ENCODE results near the gene MITF. TPM values are rescaled to one million over a fixed set of nuclear protein-coding genes. Genes with fewer than 3 reads are reported as not detected.

Gene MITF
- total RNA-seq, 4 donors from 2014 or later = 12.2 to 20.9 (median 17.1) TPM

DNA sequence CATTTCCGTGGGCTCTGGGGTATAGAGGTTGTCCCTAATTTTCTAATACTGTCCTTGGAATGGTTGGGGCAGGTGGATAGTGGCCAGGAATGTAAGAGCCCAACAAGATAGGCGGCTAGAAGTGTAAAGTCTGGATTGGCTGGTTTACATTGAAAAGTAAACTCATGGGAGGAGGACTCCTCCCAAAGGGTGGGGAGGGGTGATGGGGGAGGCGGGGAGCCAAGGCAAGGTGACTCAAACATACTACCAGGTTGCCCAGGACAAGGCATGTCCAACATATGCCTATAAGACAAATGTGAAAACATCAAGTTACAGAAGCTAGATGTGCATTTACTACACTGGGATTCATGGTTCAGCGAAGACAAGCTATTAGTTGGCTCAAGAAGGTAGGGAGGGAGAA is 246.0 kb downstream of the MITF start:
- in situ Hi-C loops (cut with MboI; ENCODE audit: low pct_ligation_motif_present in 1 of 4, low pct_unique_long_range_greater_than_20kb in 1 of 4, low sequenced_read_pairs in 3 of 4) (no loop called here), intact Hi-C loops (cut with DNase I; ENCODE audit: low total_unique reads) (no loop called here)
- Histone ChIP-seq H3K36me3 (no peaks in the 10 kb centered on the region), H3K27me3 (no peaks in the 10 kb centered on the region), H3K9me3 (no peaks in the 10 kb centered on the region), H3K4me1 (no peaks in the 10 kb centered on the region), H3K27ac (no peak overlapping the region), H3K4me3 (no peak overlapping the region)
- TF ChIP-seq, protein P1, sequence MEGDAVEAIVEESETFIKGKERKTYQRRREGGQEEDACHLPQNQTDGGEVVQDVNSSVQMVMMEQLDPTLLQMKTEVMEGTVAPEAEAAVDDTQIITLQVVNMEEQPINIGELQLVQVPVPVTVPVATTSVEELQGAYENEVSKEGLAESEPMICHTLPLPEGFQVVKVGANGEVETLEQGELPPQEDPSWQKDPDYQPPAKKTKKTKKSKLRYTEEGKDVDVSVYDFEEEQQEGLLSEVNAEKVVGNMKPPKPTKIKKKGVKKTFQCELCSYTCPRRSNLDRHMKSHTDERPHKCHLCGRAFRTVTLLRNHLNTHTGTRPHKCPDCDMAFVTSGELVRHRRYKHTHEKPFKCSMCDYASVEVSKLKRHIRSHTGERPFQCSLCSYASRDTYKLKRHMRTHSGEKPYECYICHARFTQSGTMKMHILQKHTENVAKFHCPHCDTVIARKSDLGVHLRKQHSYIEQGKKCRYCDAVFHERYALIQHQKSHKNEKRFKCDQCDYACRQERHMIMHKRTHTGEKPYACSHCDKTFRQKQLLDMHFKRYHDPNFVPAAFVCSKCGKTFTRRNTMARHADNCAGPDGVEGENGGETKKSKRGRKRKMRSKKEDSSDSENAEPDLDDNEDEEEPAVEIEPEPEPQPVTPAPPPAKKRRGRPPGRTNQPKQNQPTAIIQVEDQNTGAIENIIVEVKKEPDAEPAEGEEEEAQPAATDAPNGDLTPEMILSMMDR (IDR thresholded peaks at IDR 0.05) = no peak
- TF ChIP-seq EP300 (IDR thresholded peaks at IDR 0.05; ENCODE audit: low read depth) (no peak), POLR2AphosphoS5 (IDR thresholded peaks at IDR 0.05) (no peak), POLR2A (IDR thresholded peaks at IDR 0.05) (no peak)
- DNase-seq = no peak
- 72% methylated on average over 4 of the region's 4 CpGs for whole genome bisulfite sequencing, 2 donors (ENCODE audit: low coverage in 1 of 2)

DNA sequence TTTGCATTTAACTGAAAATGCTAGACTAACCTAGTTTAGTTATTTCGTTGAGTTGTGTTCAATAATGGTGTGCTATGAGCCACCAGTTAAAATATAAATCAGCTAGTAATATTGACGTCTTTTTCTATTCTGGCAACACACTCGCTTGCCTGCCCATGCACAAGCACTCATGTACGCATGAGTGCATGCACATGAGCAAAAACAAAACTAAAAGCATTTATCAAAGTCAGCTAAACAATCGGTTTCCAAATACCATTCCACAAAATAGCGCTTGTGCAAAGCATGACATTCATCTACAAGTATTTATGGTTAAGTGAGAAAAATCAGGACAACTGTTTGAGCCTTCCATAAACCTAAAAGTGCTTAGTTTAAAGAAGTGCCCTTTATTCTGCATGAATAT is 247.2 kb downstream of the MITF start:
- TF ChIP-seq, protein P1 (IDR thresholded peaks at IDR 0.05) = no peak
- TF ChIP-seq POLR2A (IDR thresholded peaks at IDR 0.05) (no peak), EP300 (IDR thresholded peaks at IDR 0.05; ENCODE audit: low read depth) (no peak), POLR2AphosphoS5 (IDR thresholded peaks at IDR 0.05) (no peak)
- Histone ChIP-seq H3K27me3 (no peaks in the 10 kb centered on the region), H3K36me3 (no peaks in the 10 kb centered on the region), H3K4me1 (no peaks in the 10 kb centered on the region), H3K27ac (no peak overlapping the region), H3K4me3 (no peak overlapping the region), H3K9me3 (no peaks in the 10 kb centered on the region)
- intact Hi-C loops (cut with DNase I; ENCODE audit: low total_unique reads) = no loop called here
- in situ Hi-C loops (cut with MboI; ENCODE audit: low pct_ligation_motif_present in 1 of 4, low pct_unique_long_range_greater_than_20kb in 1 of 4, low sequenced_read_pairs in 3 of 4) = no loop called here
- 56 to 81% methylated on average over 6 of the region's 6 CpGs for WGBS, 2 donors (ENCODE audit: low coverage in 1 of 2)
- DNase-seq = no peak

DNA sequence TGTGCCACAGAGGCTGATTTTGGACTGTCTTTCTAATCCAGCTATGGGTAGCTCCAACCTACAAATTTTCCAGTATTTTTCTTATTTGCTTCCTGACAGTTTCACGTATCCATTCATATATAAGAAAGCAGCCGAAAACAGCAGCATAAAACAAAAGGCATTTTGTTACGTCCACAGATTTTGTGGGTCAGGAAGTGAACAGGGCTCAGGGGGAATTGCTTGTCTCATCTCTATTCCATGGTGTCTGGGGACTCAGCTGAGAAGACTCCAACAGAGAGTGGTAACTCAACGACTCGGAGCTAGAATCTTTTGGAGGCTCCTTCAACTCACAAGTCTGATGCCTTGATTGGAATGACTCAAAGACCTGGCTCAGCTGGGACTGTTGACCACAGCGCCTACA is 248.6 kb downstream of the MITF start:
- WGBS, 2 donors (ENCODE audit: low coverage in 1 of 2) = 73 to 100% methylated on average over 1 to 6 of the region's 6 CpGs
- in situ Hi-C loops (cut with MboI; ENCODE audit: low pct_ligation_motif_present in 1 of 4, low pct_unique_long_range_greater_than_20kb in 1 of 4, low sequenced_read_pairs in 3 of 4) = no loop called here
- no peaks in the 10 kb centered on the region for H3K36me3 ChIP-seq
- no peak for DNase-seq
- no peak overlapping the region for H3K4me3 ChIP-seq
- H3K27me3 ChIP-seq = no peaks in the 10 kb centered on the region
- no peak for TF ChIP-seq EP300 (IDR thresholded peaks at IDR 0.05; ENCODE audit: low read depth)
- TF ChIP-seq POLR2A (IDR thresholded peaks at IDR 0.05) = no peak
- TF ChIP-seq, protein P1 (IDR thresholded peaks at IDR 0.05) = no peak
- TF ChIP-seq POLR2AphosphoS5 (IDR thresholded peaks at IDR 0.05) = no peak
- no peaks in the 10 kb centered on the region for H3K9me3 ChIP-seq
- H3K27ac ChIP-seq = no peak overlapping the region
- H3K4me1 ChIP-seq = no peaks in the 10 kb centered on the region
- intact Hi-C loops (cut with DNase I; ENCODE audit: low total_unique reads) = no loop called here

DNA sequence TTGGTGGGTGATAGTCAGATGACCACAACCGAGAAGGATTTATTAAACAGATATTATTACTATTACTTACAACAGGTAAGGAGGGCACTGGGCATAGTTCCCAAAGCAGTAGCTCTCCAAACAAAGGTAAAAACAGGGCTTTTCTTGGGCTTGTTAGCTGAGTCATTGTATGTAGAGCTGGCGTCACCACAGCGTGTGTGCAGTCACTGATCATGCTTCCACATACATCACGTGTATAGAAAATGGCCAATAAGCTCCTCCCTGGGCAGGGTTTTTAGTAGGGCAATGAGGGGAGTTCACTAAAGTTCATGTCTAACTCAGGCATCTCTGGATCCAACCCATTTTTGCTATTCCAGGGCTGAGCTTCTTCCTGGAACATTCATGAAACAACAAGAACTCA is 254.5 kb downstream of the MITF start:
- whole genome bisulfite sequencing, 2 donors (ENCODE audit: low coverage in 1 of 2) = 83 to 85% methylated on average over 1 to 4 of the region's 4 CpGs
- Histone ChIP-seq H3K27me3 (no peaks in the 10 kb centered on the region), H3K9me3 (no peaks in the 10 kb centered on the region), H3K4me3 (no peak overlapping the region), H3K36me3 (no peaks in the 10 kb centered on the region), H3K4me1 (peaks cover 0 to 10% (median 3%) of the 10 kb centered on the region in 4 donors), H3K27ac (no peak overlapping the region)
- TF ChIP-seq POLR2AphosphoS5 (IDR thresholded peaks at IDR 0.05) (no peak), EP300 (IDR thresholded peaks at IDR 0.05; ENCODE audit: low read depth) (no peak)
- TF ChIP-seq, protein P1 (IDR thresholded peaks at IDR 0.05) = no peak
- intact Hi-C loops (cut with DNase I; ENCODE audit: low total_unique reads) = no loop called here
- in situ Hi-C loops (cut with MboI; ENCODE audit: low pct_ligation_motif_present in 1 of 4, low pct_unique_long_range_greater_than_20kb in 1 of 4, low sequenced_read_pairs in 3 of 4) = no loop called here
- no peak for DNase-seq
